HG03520 (cell line): ENCODE data around the gene FCRL6.

Experiments
- ATAC-seq: cut with Tn5 transposase; IDR thresholded peaks from one replicate; pipeline ENCODE4 v1.9.1; 2021; ENCODE audit warnings: mild to moderate bottlenecking, moderate library complexity; ENCODE audit not compliant: unreplicated experiment

Gene FCRL6

GRCh38 chr1:159799446-159799985 lies 2.6 kb upstream of the FCRL6 start:
- ATAC-seq: no peak

GRCh38 chr1:159800177-159800930 lies 1.8 kb upstream of the FCRL6 start:
- no peak for ATAC-seq

GRCh38 chr1:159803956-159804689 lies 2.0 kb downstream of the FCRL6 start:
- ATAC-seq: no peak

GRCh38 chr1:159804924-159805323 lies 2.8 kb downstream of the FCRL6 start:
- no peak for ATAC-seq

GRCh38 chr1:159815926-159816325 lies 13.8 kb downstream of the FCRL6 start:
- no peak for ATAC-seq

- ATAC-seq: no peak
These were observed 15.3 kb downstream of the FCRL6 start for GRCh38 chr1:159817276-159818041.

- peak; percentile 59 for ATAC-seq
These were observed 19.2 kb downstream of the FCRL6 start for GRCh38 chr1:159821171-159821867.

- ATAC-seq: no peak
These were observed 21.2 kb downstream of the FCRL6 start for GRCh38 chr1:159823406-159823805.

- no peak for ATAC-seq
These were observed 23.4 kb downstream of the FCRL6 start for GRCh38 chr1:159825564-159825963.

- no peak for ATAC-seq
These were observed 24.4 kb downstream of the FCRL6 start, which contains the start of gene SLAMF8 for GRCh38 chr1:159826441-159827101. Gene SLAMF8 (plus strand): TSS chr1:159826873. CDS start chr1:159826899, 26 bp downstream.

GRCh38 chr1:159827102-159827490 lies 24.9 kb downstream of the FCRL6 start:
- ATAC-seq: no peak

- no peak for ATAC-seq
These were observed 25.4 kb downstream of the FCRL6 start for GRCh38 chr1:159827549-159827948.

GRCh38 chr1:159828176-159828575 lies 26.0 kb downstream of the FCRL6 start:
- ATAC-seq: no peak

- no peak for ATAC-seq
These were observed 26.6 kb downstream of the FCRL6 start for GRCh38 chr1:159828581-159829272.

- ATAC-seq: peak; percentile 75
These were observed 27.1 kb downstream of the FCRL6 start for GRCh38 chr1:159829273-159829634.

GRCh38 chr1:159829822-159830465 lies 27.8 kb downstream of the FCRL6 start:
- no peak for ATAC-seq

- ATAC-seq: no peak
These were observed 28.6 kb downstream of the FCRL6 start for GRCh38 chr1:159830722-159831121.

- ATAC-seq: no peak
These were observed 29.4 kb downstream of the FCRL6 start for GRCh38 chr1:159831412-159832141.
